ENCODE data around the gene DLX2.

Gene DLX2

GRCh38 chr2:172092716-172093415 is 9.8 kb downstream of the DLX2 start:
- DNase-seq (ENCODE audit: low read depth) = no peak
- H3K4me3 ChIP-seq (ENCODE audit: low read depth, low read length) = no peak overlapping the region
- no peak for TF ChIP-seq CTCF (IDR thresholded peaks at IDR 0.05; ENCODE audit: insufficient read depth, low read depth, low read length, missing control alignments)

GRCh38 chr2:172091761-172092566 is 10.7 kb downstream of the DLX2 start:
- TF ChIP-seq CTCF (IDR thresholded peaks at IDR 0.05; ENCODE audit: insufficient read depth, low read depth, low read length, missing control alignments) = no peak
- no peak overlapping the region for H3K4me3 ChIP-seq (ENCODE audit: low read depth, low read length)
- no peak for DNase-seq (ENCODE audit: low read depth)

- H3K4me3 ChIP-seq (ENCODE audit: low read depth, low read length) = no peak overlapping the region
- no peak for TF ChIP-seq CTCF (IDR thresholded peaks at IDR 0.05; ENCODE audit: insufficient read depth, low read depth, low read length, missing control alignments)
- no peak for DNase-seq (ENCODE audit: low read depth)
Measured at GRCh38 chr2:172091000-172091641, 11.6 kb downstream of the DLX2 start.

GRCh38 chr2:172090044-172090961 is 12.4 kb downstream of the DLX2 start:
- H3K4me3 ChIP-seq (ENCODE audit: low read depth, low read length) = no peak overlapping the region
- no peak for TF ChIP-seq CTCF (IDR thresholded peaks at IDR 0.05; ENCODE audit: insufficient read depth, low read depth, low read length, missing control alignments)
- no peak for DNase-seq (ENCODE audit: low read depth)

- DNase-seq (ENCODE audit: low read depth) = no peak
- TF ChIP-seq CTCF (IDR thresholded peaks at IDR 0.05; ENCODE audit: insufficient read depth, low read depth, low read length, missing control alignments) = no peak
- H3K4me3 ChIP-seq (ENCODE audit: low read depth, low read length) = no peak overlapping the region
Measured at GRCh38 chr2:172089633-172090032, 13.1 kb downstream of the DLX2 start.

GRCh38 chr2:172089005-172089504 is 13.6 kb downstream of the DLX2 start:
- DNase-seq (ENCODE audit: low read depth) = no peak
- no peak for TF ChIP-seq CTCF (IDR thresholded peaks at IDR 0.05; ENCODE audit: insufficient read depth, low read depth, low read length, missing control alignments)

More at GRCh38 chr2:172089005-172089504, 13.6 kb downstream of the DLX2 start:
- no peak overlapping the region for H3K4me3 ChIP-seq (ENCODE audit: low read depth, low read length)
